SK-N-SH (cell line): ENCODE measurements around the gene CHST1. TPM values are rescaled to one million over a fixed set of nuclear protein-coding genes. Genes with fewer than 3 reads are reported as not detected.

Experiments used
- CTCF ChIA-PET: fragments of 300-600, 350-600 bp; formaldehyde crosslinking; extraction: SDS; loops from one replicate; lab custom pipeline; 2021; lab: Yijun Ruan, JAX
- POLR2A ChIA-PET: fragments of 350-600 bp; sonication (Branson Sonifier 250); formaldehyde crosslinking; extraction: SDS; loops from one replicate; lab custom pipeline; 2020; ENCODE audit warnings: antibody characterized with exemption, inconsistent platforms; lab: Yijun Ruan, JAX
- DNase-seq: peaks from one replicate; pipeline ENCODE4 v3.0.0; 2012
- H2AFZ ChIP-seq: fragments of 200-600 bp; sonication (generic); 2 replicates; pipeline ENCODE4 v1.8.1; 2016; ENCODE audit warnings: antibody characterized with exemption, mild to moderate bottlenecking, low read depth
- H3F3A ChIP-seq: fragments of 200-600 bp; sonication (generic); replicated peaks from 2 replicates; pipeline ENCODE3; 2016; ENCODE audit warnings: antibody characterized with exemption, mild to moderate bottlenecking; ENCODE audit not compliant: insufficient read depth
- H3K27ac ChIP-seq, 2 experiments: fragments of 200-500 bp in 1 of 2; fragments of 200-600 bp in 1 of 2; sonication (Bioruptor generic) in 1 of 2; sonication (generic), shearing (Covaris generic) in 1 of 2; 2 replicates each; pipeline versions ENCODE4 v1.5.1 to v1.6.1; 2014 to 2016; ENCODE audit warnings: low read depth in 2 of 2, inconsistent platforms in 1 of 2, low read length in 1 of 2, mild to moderate bottlenecking in 1 of 2, mixed read lengths in 1 of 2
- H3K27me3 ChIP-seq: fragments of 200-600 bp; sonication (generic), shearing (Covaris generic); 2 replicates; pipeline ENCODE4 v1.6.1; 2016; ENCODE audit warnings: mixed run types; ENCODE audit not compliant: insufficient read depth
- H3K36me3 ChIP-seq, 2 experiments: fragments of 200-500 bp in 1 of 2; fragments of 200-600 bp in 1 of 2; sonication (Bioruptor generic) in 1 of 2; sonication (generic) in 1 of 2; replicated peaks in 1 of 2; 2 replicates each; pipeline versions ENCODE3 to v1.5.1; 2014 to 2016; ENCODE audit warnings: low read length in 1 of 2, mild to moderate bottlenecking in 1 of 2; ENCODE audit not compliant: insufficient read depth in 2 of 2, control insufficient read depth in 1 of 2
- H3K4me1 ChIP-seq, 2 experiments: fragments of 200-500 bp in 1 of 2; fragments of 200-600 bp in 1 of 2; sonication (Bioruptor generic) in 1 of 2; sonication (generic), shearing (Covaris generic) in 1 of 2; 2 replicates each; pipeline versions ENCODE4 v1.5.1 to v1.6.1; 2014 to 2016; ENCODE audit warnings: low read depth in 1 of 2, low read length in 1 of 2, mixed run types in 1 of 2; ENCODE audit not compliant: insufficient read depth in 2 of 2, control insufficient read depth in 1 of 2
- H3K4me2 ChIP-seq: fragments of 200-600 bp; sonication (generic), shearing (Covaris generic); 2 replicates; pipeline ENCODE4 v1.6.1; 2017; ENCODE audit warnings: mixed run types
- H3K4me3 ChIP-seq, 2 experiments: fragments of 200-500 bp in 1 of 2; fragments of 200-600 bp in 1 of 2; sonication (Bioruptor generic) in 1 of 2; sonication (generic), shearing (Covaris generic) in 1 of 2; 2 replicates each; pipeline versions ENCODE4 v1.5.1 to v1.8.1; 2014 to 2016; ENCODE audit warnings: low read depth in 2 of 2, inconsistent platforms in 1 of 2, low read length in 1 of 2, mild to moderate bottlenecking in 1 of 2, mixed read lengths in 1 of 2, moderate library complexity in 1 of 2
- H3K79me2 ChIP-seq: fragments of 200-600 bp; sonication (generic); 2 replicates; pipeline ENCODE4 v1.8.1; 2017; ENCODE audit warnings: mild to moderate bottlenecking; ENCODE audit not compliant: insufficient read depth
- H3K9ac ChIP-seq: fragments of 200-600 bp; sonication (generic); 2 replicates; pipeline ENCODE4 v1.6.1; 2017; ENCODE audit warnings: mixed run types
- H3K9me2 ChIP-seq: fragments of 200-600 bp; sonication (generic); 2 replicates; pipeline ENCODE4 v1.6.1; 2017; ENCODE audit warnings: mixed run types
- H3K9me3 ChIP-seq: fragments of 200-600 bp; sonication (generic); 2 replicates; pipeline ENCODE4 v1.6.1; 2017; ENCODE audit warnings: mixed run types, mild to moderate bottlenecking, moderate library complexity
- H4K20me1 ChIP-seq: fragments of 200-600 bp; sonication (generic); 2 replicates; pipeline ENCODE4 v1.6.1; 2017; ENCODE audit warnings: mild to moderate bottlenecking, mixed run types; ENCODE audit not compliant: insufficient read depth
- ELF1 ChIP-seq: IDR thresholded peaks from 2 replicates; pipeline ENCODE4 v1.4.0; 2012
- EZH2phosphoT487 ChIP-seq: fragments of 200-600 bp; sonication (generic); IDR thresholded peaks from 2 replicates; pipeline ENCODE4 v1.6.1; 2017; ENCODE audit warnings: low read depth, mixed run types, mild to moderate bottlenecking, antibody characterized with exemption, moderate library complexity, borderline replicate concordance
- FOXJ3 ChIP-seq: sonication (generic); formaldehyde crosslinking; IDR thresholded peaks from 2 replicates; pipeline ENCODE4 v1.5.1; 2020; ENCODE audit warnings: mild to moderate bottlenecking, missing genetic modification reagents
- FOXM1 ChIP-seq: IDR thresholded peaks from 2 replicates; pipeline ENCODE4 v1.4.0; 2012; ENCODE audit warnings: low read depth, mild to moderate bottlenecking
- GATA2 ChIP-seq: sonication (generic); formaldehyde crosslinking; IDR thresholded peaks from 2 replicates; pipeline ENCODE4 v1.5.0; 2020; ENCODE audit warnings: mild to moderate bottlenecking, missing genetic modification reagents
- MXI1 ChIP-seq: IDR thresholded peaks from 2 replicates; pipeline ENCODE4 v1.6.1; 2012; ENCODE audit warnings: mild to moderate bottlenecking, low read depth, low read length, improper control_type of control experiment
- NFIC ChIP-seq: IDR thresholded peaks from 2 replicates; pipeline ENCODE4 v1.4.0; 2012; ENCODE audit warnings: borderline replicate concordance
- RCOR1 ChIP-seq: fragments of 150-350 bp; IDR thresholded peaks from 2 replicates; pipeline ENCODE4 v1.6.1; 2017; ENCODE audit warnings: antibody characterized with exemption, low read length
- SMC3 ChIP-seq: IDR thresholded peaks from 2 replicates; pipeline ENCODE4 v1.6.1; 2012; ENCODE audit warnings: low read depth, low read length, improper control_type of control experiment
- TEAD4 ChIP-seq: IDR thresholded peaks from 2 replicates; pipeline ENCODE4 v1.4.0; 2012; ENCODE audit warnings: mild to moderate bottlenecking, borderline replicate concordance; ENCODE audit not compliant: insufficient read depth
- YY1 ChIP-seq: IDR thresholded peaks from 2 replicates; pipeline ENCODE4 v1.4.0; 2012; ENCODE audit warnings: low read depth, mild to moderate bottlenecking
- WGBS: methylation state at CpG from one replicate; pipeline ENCODE4 v1.1.6; 2017; ENCODE audit warnings: low lambda C conversion rate; 5-methylcytosine and 5-hydroxymethylcytosine counted together
- polyA plus RNA-seq, 3 experiments: library from polyadenylated mRNA; depleted of rRNA; stranded (reverse); fragments of >200 nt; gene quantifications; 2 replicates each; pipeline ENCODE4 v1.2.3, GENCODE V29; 2012
- TF ChIP-seq, protein P1 (sequence below): fragments of 200-600 bp; sonication (generic); IDR thresholded peaks from 2 replicates; pipeline ENCODE4 v1.6.1; 2017; ENCODE audit warnings: antibody characterized with exemption, mild to moderate bottlenecking, moderate library complexity

Gene CHST1
- polyA plus RNA-seq, 1 of the 3 experiments (the other 2 are of a cell fraction), result 4.9 TPM

DNA sequence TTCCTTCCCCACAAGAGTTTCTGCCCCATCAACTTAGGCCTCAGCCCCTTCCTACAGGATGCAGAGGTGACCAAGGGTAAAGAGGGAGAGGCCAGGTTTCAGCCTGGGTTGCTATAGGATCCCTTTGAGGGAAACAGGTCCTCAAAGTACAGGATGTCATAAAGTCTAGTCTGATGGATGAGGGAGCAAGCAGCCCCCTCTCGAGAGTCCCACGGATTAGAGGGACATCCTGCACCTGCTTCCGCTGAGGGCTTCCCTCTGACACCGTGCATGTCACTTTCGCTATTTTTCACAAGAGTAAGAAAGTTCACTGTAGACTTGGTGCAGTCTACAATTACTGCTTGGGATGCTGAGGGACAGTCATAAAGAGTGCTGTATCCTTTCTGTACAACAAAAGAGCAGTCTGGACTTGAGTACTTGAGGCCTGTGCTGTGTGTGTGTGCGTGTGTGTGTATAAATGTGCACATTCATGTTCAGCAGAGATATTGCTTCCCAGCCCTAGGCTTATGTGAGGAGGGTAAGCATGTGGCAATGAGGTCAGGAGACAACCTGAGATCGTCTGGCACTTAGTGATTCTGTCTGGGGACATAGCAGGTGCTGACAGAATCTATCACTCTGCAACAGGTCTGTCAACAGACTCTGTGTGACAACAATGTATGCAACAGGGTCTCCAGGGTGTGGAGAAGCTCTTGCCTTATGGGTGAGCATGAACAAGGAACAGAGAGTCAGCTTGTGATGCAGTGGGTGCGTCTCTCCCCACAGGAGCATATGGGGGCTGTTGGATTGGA is 18.0 kb upstream of the CHST1 start:
- H3K36me3 ChIP-seq, result no peaks in the 10 kb centered on the region
- H3K9me3 ChIP-seq, result no peaks in the 10 kb centered on the region
- no peak overlapping the region for H2AFZ ChIP-seq
- WGBS, result 45% methylated on average over 8 of the region's 8 CpGs
- H3K27ac ChIP-seq, result no peak overlapping the region
- TF ChIP-seq FOXM1, result no peak
- no peak for TF ChIP-seq GATA2 (CRISPR knock-in tag)
- TF ChIP-seq YY1, result no peak
- TF ChIP-seq TEAD4, result no peak
- no peak for TF ChIP-seq FOXJ3 (CRISPR knock-in tag)
- TF ChIP-seq RCOR1, result no peak
- TF ChIP-seq MXI1, result no peak
- TF ChIP-seq ELF1, result no peak
- ChIA-PET POLR2A (no interaction called here), CTCF (interaction anchor here (1.0 to 2.6 kb wide), 4 partner anchors 88 to 313 kb away, joined by 3 to 11 read pairs (median 3); no protein-coding TSS in a partner anchor)
- no peak for DNase-seq
- H3K9ac ChIP-seq, result no peak overlapping the region
- peaks cover 15% of the 10 kb centered on the region; the same call in 1 of the 2 replicates for H3K27me3 ChIP-seq
- no peak overlapping the region for H3K4me2 ChIP-seq
- no peak overlapping the region for H3K4me3 ChIP-seq
- no peaks in the 10 kb centered on the region for H3K79me2 ChIP-seq
- H3K9me2 ChIP-seq, result no peaks in the 10 kb centered on the region
- no peaks in the 10 kb centered on the region for H4K20me1 ChIP-seq
- peaks cover 0 to 9% of the 10 kb centered on the region in 2 experiments; a peak in 2 of 4 replicates for H3K4me1 ChIP-seq
- no peaks in the 10 kb centered on the region for H3F3A ChIP-seq

DNA sequence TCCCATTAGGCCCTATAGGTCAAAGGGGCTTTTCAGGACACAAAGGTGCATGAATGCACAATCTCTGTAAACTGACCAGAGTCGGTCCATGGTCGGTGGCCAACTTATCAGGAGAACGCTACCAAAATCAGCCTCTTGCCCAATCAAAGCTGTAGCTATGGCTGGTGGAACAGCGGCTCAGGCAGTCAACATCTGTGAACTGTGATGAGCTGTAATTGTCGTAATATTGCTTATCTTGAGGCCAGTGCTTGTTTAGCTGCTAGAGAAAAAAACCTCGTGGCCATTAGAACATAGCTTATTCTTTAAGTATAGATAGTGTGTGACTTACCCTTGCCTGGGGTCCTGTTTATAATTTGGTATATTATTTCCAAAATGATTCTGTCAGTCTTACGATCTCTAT is 14.4 kb upstream of the CHST1 start:
- Histone ChIP-seq H2AFZ (no peak overlapping the region), H3K4me3 (no peak overlapping the region), H3K9me3 (no peaks in the 10 kb centered on the region), H3K9ac (no peak overlapping the region), H3K27ac (no peak overlapping the region), H3K79me2 (no peaks in the 10 kb centered on the region), H3K9me2 (no peaks in the 10 kb centered on the region), H3K36me3 (no peaks in the 10 kb centered on the region), H3K4me1 (peaks cover 0 to 2% of the 10 kb centered on the region in 2 experiments; a peak in 1 of 4 replicates), H4K20me1 (no peaks in the 10 kb centered on the region), H3K27me3 (peaks cover 6% of the 10 kb centered on the region; the same call in 1 of the 2 replicates), H3K4me2 (no peak overlapping the region), H3F3A (no peaks in the 10 kb centered on the region)
- ChIA-PET CTCF (interaction anchor here (0.6 to 1.7 kb wide), 3 partner anchors 10 to 92 kb away, joined by 3 to 10 read pairs (median 3); no protein-coding TSS in a partner anchor), POLR2A (no interaction called here)
- no peak for TF ChIP-seq SMC3
- TF ChIP-seq EZH2phosphoT487, result no peak
- TF ChIP-seq, protein P1, sequence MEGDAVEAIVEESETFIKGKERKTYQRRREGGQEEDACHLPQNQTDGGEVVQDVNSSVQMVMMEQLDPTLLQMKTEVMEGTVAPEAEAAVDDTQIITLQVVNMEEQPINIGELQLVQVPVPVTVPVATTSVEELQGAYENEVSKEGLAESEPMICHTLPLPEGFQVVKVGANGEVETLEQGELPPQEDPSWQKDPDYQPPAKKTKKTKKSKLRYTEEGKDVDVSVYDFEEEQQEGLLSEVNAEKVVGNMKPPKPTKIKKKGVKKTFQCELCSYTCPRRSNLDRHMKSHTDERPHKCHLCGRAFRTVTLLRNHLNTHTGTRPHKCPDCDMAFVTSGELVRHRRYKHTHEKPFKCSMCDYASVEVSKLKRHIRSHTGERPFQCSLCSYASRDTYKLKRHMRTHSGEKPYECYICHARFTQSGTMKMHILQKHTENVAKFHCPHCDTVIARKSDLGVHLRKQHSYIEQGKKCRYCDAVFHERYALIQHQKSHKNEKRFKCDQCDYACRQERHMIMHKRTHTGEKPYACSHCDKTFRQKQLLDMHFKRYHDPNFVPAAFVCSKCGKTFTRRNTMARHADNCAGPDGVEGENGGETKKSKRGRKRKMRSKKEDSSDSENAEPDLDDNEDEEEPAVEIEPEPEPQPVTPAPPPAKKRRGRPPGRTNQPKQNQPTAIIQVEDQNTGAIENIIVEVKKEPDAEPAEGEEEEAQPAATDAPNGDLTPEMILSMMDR, result no peak
- TF ChIP-seq NFIC, result no peak
- no peak for DNase-seq
- 44% methylated on average over 7 of the region's 7 CpGs for WGBS
